Activated naive CD4-positive, alpha-beta T cell (primary cell): ENCODE results near the gene CHST10.
A peak's percentile ranks its signal among the peaks of the same experiment; 100 is the strongest.
"Not testable (repeated sequence)": the region's sequence is repeated elsewhere in the genome, so short reads cannot be mapped to it uniquely, and the experiment has no call there.

Experiments
- DNase-seq, 4 experiments: peaks; one replicate each; lab custom pipeline; 2025; lab: John Stamatoyannopoulos, UW

The CHST10 gene

GRCh38 chr2:100416935-100417710 lies at the start of gene CHST10:
TSS of gene CHST10 (minus strand) at chr2:100417668. CDS start at chr2:100406675, 10,993 bp downstream.
- peak in 3 of 4 experiments; percentile 5 to 45 (median 14) for DNase-seq

GRCh38 chr2:100460904-100461530 lies 43.5 kb upstream of the CHST10 start:
- no peak for DNase-seq

- DNase-seq: not testable (repeated sequence)
Observed at GRCh38 chr2:100456357-100456756, 38.9 kb upstream of the CHST10 start.

GRCh38 chr2:100453853-100454252 lies 36.4 kb upstream of the CHST10 start:
- no peak for DNase-seq

GRCh38 chr2:100451734-100452133 lies 34.3 kb upstream of the CHST10 start:
- no peak for DNase-seq

GRCh38 chr2:100451092-100451491 lies 33.6 kb upstream of the CHST10 start:
- no peak for DNase-seq

GRCh38 chr2:100446696-100447095 lies 29.2 kb upstream of the CHST10 start:
- DNase-seq: no peak

GRCh38 chr2:100437751-100438150 lies 20.3 kb upstream of the CHST10 start:
- DNase-seq: no peak

GRCh38 chr2:100429726-100430125 lies 12.3 kb upstream of the CHST10 start:
- no peak for DNase-seq

GRCh38 chr2:100427627-100428258 lies 10.3 kb upstream of the CHST10 start:
- peak in 3 of 4 experiments; percentile 45 to 69 (median 63) for DNase-seq

GRCh38 chr2:100427111-100427510 lies 9.6 kb upstream of the CHST10 start:
- no peak for DNase-seq

GRCh38 chr2:100426384-100426720 lies 8.9 kb upstream of the CHST10 start:
- DNase-seq: no peak

GRCh38 chr2:100425573-100426383 lies 8.3 kb upstream of the CHST10 start:
- no peak for DNase-seq

GRCh38 chr2:100425107-100425506 lies 7.6 kb upstream of the CHST10 start:
- DNase-seq: no peak

- no peak for DNase-seq
Observed at GRCh38 chr2:100424277-100424875, 6.9 kb upstream of the CHST10 start.

- no peak for DNase-seq
Observed at GRCh38 chr2:100423631-100424030, 6.2 kb upstream of the CHST10 start.

GRCh38 chr2:100422320-100423055 lies 5.0 kb upstream of the CHST10 start:
- DNase-seq: no peak

- DNase-seq: no peak
Observed at GRCh38 chr2:100419915-100420314, 2.4 kb upstream of the CHST10 start.

- DNase-seq: no peak
Observed at GRCh38 chr2:100418406-100418962, 1.0 kb upstream of the CHST10 start.

GRCh38 chr2:100417711-100418124 lies 250 bp upstream of the CHST10 start:
- DNase-seq: no peak
